Small intestine (tissue), 7 donors: Measurements from ENCODE around the gene NOC2L. TPM values are rescaled to one million over a fixed set of nuclear protein-coding genes. Genes with fewer than 3 reads are reported as not detected.
"Not testable (repeated sequence)": the region's sequence is repeated elsewhere in the genome, so short reads cannot be mapped to it uniquely, and the experiment has no call there.

Experiments used
- DNase-seq, 2 donors: peaks; one replicate each; pipeline versions ENCODE4 v3.0.0 to v3.0.0-alpha.2; 2013
- FAIRE-seq: peaks from 2 replicates; lab custom pipeline; 2012; peaks lifted over from hg19 to GRCh38; lab: Jason Lieb, UNC
- H3K27ac ChIP-seq, 3 donors: one replicate each; pipeline ENCODE4 v1.5.1; 2013; ENCODE audit warnings: low read length in 2 of 3, mild to moderate bottlenecking in 2 of 3, control low read depth in 1 of 3, inconsistent platforms in 1 of 3, low read depth in 1 of 3, moderate library complexity in 1 of 3
- H3K27me3 ChIP-seq, 3 donors: one replicate each; pipeline ENCODE4 v1.6.1; 2013; ENCODE audit warnings: low read length in 3 of 3, inconsistent platforms in 1 of 3; ENCODE audit not compliant: control insufficient read depth in 3 of 3, insufficient read depth in 3 of 3
- H3K36me3 ChIP-seq, 3 donors: one replicate each; pipeline ENCODE4 v1.6.1; 2013; ENCODE audit warnings: low read length in 3 of 3, inconsistent platforms in 1 of 3, low read depth in 1 of 3, mild to moderate bottlenecking in 1 of 3, moderate library complexity in 1 of 3; ENCODE audit not compliant: control insufficient read depth in 3 of 3, insufficient read depth in 2 of 3
- H3K4me1 ChIP-seq, 3 donors: one replicate each; pipeline ENCODE4 v1.6.1; 2013; ENCODE audit warnings: low read length in 2 of 3, inconsistent platforms in 1 of 3, low read depth in 1 of 3, mild to moderate bottlenecking in 1 of 3, moderate library complexity in 1 of 3; ENCODE audit not compliant: control insufficient read depth in 3 of 3, insufficient read depth in 2 of 3
- H3K4me3 ChIP-seq, 3 donors: one replicate each; pipeline ENCODE4 v1.5.1; 2013; ENCODE audit warnings: low read length in 3 of 3, control low read depth in 1 of 3, inconsistent platforms in 1 of 3, low read depth in 1 of 3, mild to moderate bottlenecking in 1 of 3, moderate library complexity in 1 of 3
- H3K9me3 ChIP-seq, 2 donors: one replicate each; pipeline ENCODE4 v1.6.1; 2013; ENCODE audit warnings: low read depth in 1 of 2, low read length in 1 of 2; ENCODE audit not compliant: control insufficient read depth in 2 of 2, insufficient read depth in 1 of 2
- WGBS, 3 donors: extraction: QIAGEN DNeasy Blood & Tissue Kit; methylation state at CpG; one replicate each; pipeline ENCODE4 v1.1.7; 2013; 5-methylcytosine and 5-hydroxymethylcytosine counted together
- polyA plus RNA-seq, 4 donors: library from polyadenylated mRNA; stranded (reverse) in 3 of 4; unstranded in 1 of 4; fragments of 200-250 nt in 3 of 4; fragments of 120-200 nt in 1 of 4; gene quantifications; one replicate each; pipeline versions ENCODE4 v1.2.1 to v1.2.3, GENCODE V29; 2013
- donor health status: healthy with polysubstance abuse.
- donor health status: control.
- donor health status: control.
- donor health status: Bipolar disorder and iron deficiency.
- donor health status: healthy.

Gene NOC2L
- polyA plus RNA-seq, 4 donors: 34.0 to 69.3 (median 45.4) TPM

GRCh38 chr1:996851-997712 lies 38.0 kb upstream of the NOC2L start:
- H3K27me3 ChIP-seq: peaks cover 13 to 56% (median 13%) of the 10 kb centered on the region in 3 donors
- FAIRE-seq (no peak), DNase-seq (no peak)
- H3K4me3 ChIP-seq: no peak overlapping the region
- H3K9me3 ChIP-seq: peaks cover 0 to 13% of the 10 kb centered on the region in 2 donors
- peaks cover 0 to 13% (median 4%) of the 10 kb centered on the region in 3 donors for H3K4me1 ChIP-seq
- H3K36me3 ChIP-seq: peaks cover 0 to 3% (median 0%) of the 10 kb centered on the region in 3 donors
- 54 to 62% (median 56%) methylated on average over 20 to 24 of the region's 24 CpGs for WGBS, 3 donors
- H3K27ac ChIP-seq: no peak overlapping the region

- H3K36me3 ChIP-seq: peaks cover 0 to 3% (median 0%) of the 10 kb centered on the region in 3 donors
- no peak for FAIRE-seq
- WGBS, 3 donors: 20 to 28% (median 27%) methylated on average over 24 to 30 of the region's 30 CpGs
- peaks cover 13 to 49% (median 13%) of the 10 kb centered on the region in 3 donors for H3K27me3 ChIP-seq
- no peak for DNase-seq
- peaks cover 0 to 8% (median 4%) of the 10 kb centered on the region in 3 donors for H3K4me1 ChIP-seq
- H3K9me3 ChIP-seq: peaks cover 0 to 21% of the 10 kb centered on the region in 2 donors
- no peak overlapping the region for H3K27ac ChIP-seq
- no peak overlapping the region for H3K4me3 ChIP-seq
Observed at GRCh38 chr1:995665-996633, 36.9 kb upstream of the NOC2L start.

- Histone ChIP-seq H3K27me3 (peaks cover 13 to 44% (median 13%) of the 10 kb centered on the region in 3 donors), H3K9me3 (peaks cover 0 to 21% of the 10 kb centered on the region in 2 donors)
- H3K36me3 ChIP-seq, H3K4me3 ChIP-seq, H3K4me1 ChIP-seq, DNase-seq, H3K27ac ChIP-seq, FAIRE-seq: not testable (repeated sequence)
- 63 to 84% (median 74%) methylated on average over 6 of the region's 6 CpGs for WGBS, 3 donors
Observed at GRCh38 chr1:994546-994945, 35.5 kb upstream of the NOC2L start.

GRCh38 chr1:993379-993995 lies 34.4 kb upstream of the NOC2L start:
- Histone ChIP-seq H3K4me3 (no peak overlapping the region), H3K27me3 (peaks cover 8 to 38% (median 10%) of the 10 kb centered on the region in 3 donors), H3K4me1 (peaks cover 0 to 3% (median 0%) of the 10 kb centered on the region in 3 donors), H3K9me3 (peaks cover 0 to 21% of the 10 kb centered on the region in 2 donors), H3K27ac (no peak overlapping the region), H3K36me3 (peaks cover 0 to 3% (median 0%) of the 10 kb centered on the region in 3 donors)
- DNase-seq (no peak), FAIRE-seq (no peak)
- 78 to 80% (median 79%) methylated on average over 15 of the region's 15 CpGs for WGBS, 3 donors

- Histone ChIP-seq H3K4me1 (no peaks in the 10 kb centered on the region), H3K4me3 (no peak overlapping the region), H3K27ac (no peak overlapping the region), H3K36me3 (no peaks in the 10 kb centered on the region), H3K9me3 (peaks cover 0 to 21% of the 10 kb centered on the region in 2 donors), H3K27me3 (peaks cover 0 to 27% (median 3%) of the 10 kb centered on the region in 3 donors)
- WGBS, 3 donors: 69 to 91% (median 82%) methylated on average over 7 of the region's 7 CpGs
- no peak for DNase-seq
- no peak for FAIRE-seq
Observed at GRCh38 chr1:992362-992761, 33.3 kb upstream of the NOC2L start.

GRCh38 chr1:991895-992294 lies 32.8 kb upstream of the NOC2L start:
- Histone ChIP-seq H3K4me3 (no peak overlapping the region), H3K27me3 (peaks cover 0 to 22% (median under 1%) of the 10 kb centered on the region in 3 donors), H3K9me3 (peaks cover 0 to 21% of the 10 kb centered on the region in 2 donors), H3K36me3 (no peaks in the 10 kb centered on the region), H3K27ac (no peak overlapping the region), H3K4me1 (no peaks in the 10 kb centered on the region)
- 96 to 98% (median 97%) methylated on average over 10 of the region's 10 CpGs for WGBS, 3 donors
- DNase-seq: no peak
- no peak for FAIRE-seq

- not testable (repeated sequence) for H3K36me3 ChIP-seq, H3K4me3 ChIP-seq, DNase-seq, FAIRE-seq, H3K4me1 ChIP-seq, H3K27ac ChIP-seq
- WGBS, 3 donors: 73 to 82% (median 76%) methylated on average over 6 of the region's 6 CpGs
- peaks cover 0 to 23% (median 0%) of the 10 kb centered on the region in 3 donors for H3K27me3 ChIP-seq
- H3K9me3 ChIP-seq: peaks cover 0 to 21% of the 10 kb centered on the region in 2 donors
Observed at GRCh38 chr1:991275-991674, 32.2 kb upstream of the NOC2L start.
